MM.1S (cell line): ENCODE measurements around the gene ARMC10.

Experiments
- CTCF ChIP-seq: fragments of 300-600 bp; sonication (generic); IDR thresholded peaks from 2 replicates; pipeline ENCODE4 v1.5.1; 2016; ENCODE audit warnings: antibody characterized with exemption, low read length, mixed read lengths
- EZH2 ChIP-seq: fragments of 300-600 bp; sonication (generic); optimal IDR thresholded peaks from 2 replicates; pipeline ENCODE3; 2017; ENCODE audit warnings: low read depth, mild to moderate bottlenecking, antibody characterized with exemption, low read length, mixed read lengths
- EZH2phosphoT487 ChIP-seq: fragments of 300-600 bp; sonication (generic); IDR thresholded peaks from 2 replicates; pipeline ENCODE4 v1.6.1; 2018; ENCODE audit warnings: antibody characterized with exemption, low read length

- no peak for TF ChIP-seq CTCF
- TF ChIP-seq EZH2: no peak
- TF ChIP-seq EZH2phosphoT487: no peak
Measured at GRCh38 chr7:103031781-103032180, 43.2 kb upstream of the ARMC10 start.
